Esophagus muscularis mucosa (tissue), 4 donors: Measurements from ENCODE around the gene TOX2. TPM values are rescaled to one million over a fixed set of nuclear protein-coding genes. Genes with fewer than 3 reads are reported as not detected.

Experiments used
- DNase-seq: peaks from one replicate; pipeline ENCODE4 v3.0.0-alpha.2; 2017; ENCODE audit errors: extremely low spot score
- H3K27ac ChIP-seq, 4 donors: fragments of 200-600 bp; sonication (generic); replicated peaks in 1 of 4; 1 replicate in 3 of 4; 2 replicates in 1 of 4; pipeline ENCODE4 v1.5.1; 2016 to 2019; ENCODE audit warnings: mild to moderate bottlenecking in 1 of 4
- H3K27me3 ChIP-seq, 4 donors: fragments of 200-600 bp; sonication (generic); one replicate each; pipeline versions ENCODE4 v1.5.1 to v1.6.0; 2016 to 2019
- H3K36me3 ChIP-seq, 4 donors: fragments of 200-600 bp; sonication (generic); one replicate each; pipeline ENCODE4 v1.5.1; 2016 to 2019
- H3K4me1 ChIP-seq, 4 donors: fragments of 200-600 bp; sonication (generic); one replicate each; pipeline ENCODE4 v1.5.1; 2016 to 2019
- H3K4me3 ChIP-seq, 4 donors: fragments of 200-600 bp; sonication (generic); 1 replicate in 2 of 4; 2 replicates in 2 of 4; pipeline ENCODE4 v1.5.1; 2016 to 2019; ENCODE audit warnings: mild to moderate bottlenecking in 4 of 4, moderate library complexity in 1 of 4
- H3K9me3 ChIP-seq, 4 donors: fragments of 200-600 bp; sonication (generic); 1 replicate in 3 of 4; 2 replicates in 1 of 4; pipeline ENCODE4 v1.5.1; 2016 to 2019
- CTCF ChIP-seq, 3 experiments: fragments of 200-600 bp in 2 of 3; fragments of 450-650 bp in 1 of 3; sonication (generic) in 2 of 3; IDR thresholded peaks; one replicate each; pipeline ENCODE4 v1.5.1; 2017 to 2019; ENCODE audit warnings: antibody characterized with exemption in 3 of 3, mild to moderate bottlenecking in 2 of 3, moderate library complexity in 1 of 3
- EP300 ChIP-seq: sonication (generic); formaldehyde crosslinking; IDR thresholded peaks from one replicate; pipeline ENCODE4 v1.6.1; 2017; ENCODE audit warnings: antibody characterized with exemption
- POLR2A ChIP-seq: fragments of 450-650 bp; IDR thresholded peaks from one replicate; pipeline ENCODE4 v1.6.1; 2017; ENCODE audit warnings: antibody characterized with exemption, moderate library complexity, mild to moderate bottlenecking, low read depth
- POLR2AphosphoS5 ChIP-seq, 2 donors: sonication (generic); formaldehyde crosslinking; IDR thresholded peaks; one replicate each; pipeline ENCODE4 v1.6.1; 2017; ENCODE audit warnings: antibody characterized with exemption in 2 of 2
- WGBS: methylation state at CpG from one replicate; pipeline ENCODE4 v1.1.5; 2018; 5-methylcytosine and 5-hydroxymethylcytosine counted together
- intact Hi-C: fragments of 100-400 bp; cut with DNase I; formaldehyde crosslinking; loops from one replicate; pipeline ENCODE4 v1.15.1; 2023
- total RNA-seq, 4 donors: library from RNA; depleted of rRNA; stranded (reverse); fragments of >200 nt; gene quantifications; one replicate each; pipeline versions ENCODE4 v1.1.0 to v1.2.1, GENCODE V29; 2016

Gene TOX2
- total RNA-seq, 4 donors from 2014 or later = 19.4 to 39.5 (median 32.8) TPM

GRCh38 chr20:44075950-44076232 is 161.2 kb downstream of the TOX2 start:
- H3K4me1 ChIP-seq = peaks cover 0 to 22% (median 10%) of the 10 kb centered on the region in 4 donors
- TF ChIP-seq POLR2A (no peak), CTCF (IDR thresholded peaks at IDR 0.05) (no peak), POLR2AphosphoS5 (IDR thresholded peaks at IDR 0.05) (no peak), EP300 (no peak)
- no peak overlapping the region for H3K4me3 ChIP-seq
- intact Hi-C loops = loop anchor here (10.0 kb wide), 1 partner anchor 231 kb away; no protein-coding TSS in a partner anchor
- WGBS = 94% methylated on average over 4 of the region's 5 CpGs
- H3K36me3 ChIP-seq = no peaks in the 10 kb centered on the region
- H3K27me3 ChIP-seq = no peaks in the 10 kb centered on the region
- H3K27ac ChIP-seq = no peak overlapping the region
- no peak for DNase-seq
- H3K9me3 ChIP-seq = no peaks in the 10 kb centered on the region

DNA sequence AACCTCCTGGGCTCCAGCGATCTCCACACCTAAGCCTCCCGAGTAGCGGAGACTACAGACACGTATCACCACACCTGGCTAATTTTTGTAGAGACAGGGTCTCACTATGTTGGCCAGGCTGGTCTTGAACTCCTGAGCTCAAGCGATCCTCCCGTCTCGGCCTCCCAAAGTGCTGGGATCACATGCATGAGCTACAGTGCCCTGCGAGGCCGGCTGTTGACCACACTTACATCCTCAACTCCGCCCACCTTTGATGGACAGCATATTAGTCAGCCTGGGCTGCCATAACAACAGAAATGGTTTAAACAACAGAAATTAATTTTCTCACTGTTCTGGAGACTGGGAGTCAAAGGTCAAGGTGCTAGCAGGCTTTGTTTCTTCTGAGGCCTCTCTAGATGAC is 164.6 kb downstream of the TOX2 start:
- H3K27me3 ChIP-seq = no peaks in the 10 kb centered on the region
- H3K9me3 ChIP-seq = no peaks in the 10 kb centered on the region
- peak; percentile 83 for DNase-seq
- no peak overlapping the region for H3K4me3 ChIP-seq
- TF ChIP-seq CTCF (IDR thresholded peaks at IDR 0.05) (no peak), EP300 (no peak), POLR2A (no peak), POLR2AphosphoS5 (IDR thresholded peaks at IDR 0.05) (no peak)
- H3K27ac ChIP-seq = peak overlapping the region in 1 of 4 donors; percentile 43
- H3K4me1 ChIP-seq = peaks cover 0 to 40% (median 25%) of the 10 kb centered on the region in 4 donors
- intact Hi-C loops = loop anchor here (10.0 kb wide), 1 partner anchor 234 kb away; no protein-coding TSS in a partner anchor
- 91% methylated on average over 8 of the region's 10 CpGs for WGBS
- no peaks in the 10 kb centered on the region for H3K36me3 ChIP-seq

DNA sequence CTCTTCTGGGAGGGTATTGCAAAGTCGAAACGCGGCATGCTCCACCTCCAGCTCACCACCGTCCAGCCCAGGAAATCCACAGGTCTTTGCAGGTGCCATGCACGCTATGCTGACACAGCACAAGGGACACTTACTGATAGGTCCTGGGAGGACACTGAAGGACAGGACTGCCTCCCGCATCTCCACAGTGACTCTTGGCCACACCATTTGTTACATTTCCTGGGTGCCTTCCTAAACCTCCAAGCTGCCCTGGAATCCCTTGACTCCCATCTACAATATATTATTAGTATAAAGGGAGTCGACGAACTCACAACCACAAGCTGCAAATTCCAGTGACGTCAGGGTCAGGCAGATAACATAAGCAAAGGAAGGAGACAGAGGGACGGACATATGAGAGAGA is 165.4 kb downstream of the TOX2 start:
- Histone ChIP-seq H3K27me3 (no peaks in the 10 kb centered on the region), H3K27ac (peak overlapping the region in 1 of 4 donors; percentile 43), H3K4me3 (no peak overlapping the region), H3K36me3 (no peaks in the 10 kb centered on the region), H3K9me3 (no peaks in the 10 kb centered on the region), H3K4me1 (peaks cover 0 to 33% (median 25%) of the 10 kb centered on the region in 4 donors)
- intact Hi-C loops = loop anchor here (1.0 to 5.0 kb wide), 2 partner anchors 331 to 633 kb away; no protein-coding TSS in a partner anchor
- peak; percentile 77 for DNase-seq
- WGBS = no CpG with 5 or more reads among the region's 10 CpGs
- TF ChIP-seq POLR2A (no peak), POLR2AphosphoS5 (IDR thresholded peaks at IDR 0.05) (no peak), CTCF (IDR thresholded peaks at IDR 0.05) (no peak), EP300 (no peak)

DNA sequence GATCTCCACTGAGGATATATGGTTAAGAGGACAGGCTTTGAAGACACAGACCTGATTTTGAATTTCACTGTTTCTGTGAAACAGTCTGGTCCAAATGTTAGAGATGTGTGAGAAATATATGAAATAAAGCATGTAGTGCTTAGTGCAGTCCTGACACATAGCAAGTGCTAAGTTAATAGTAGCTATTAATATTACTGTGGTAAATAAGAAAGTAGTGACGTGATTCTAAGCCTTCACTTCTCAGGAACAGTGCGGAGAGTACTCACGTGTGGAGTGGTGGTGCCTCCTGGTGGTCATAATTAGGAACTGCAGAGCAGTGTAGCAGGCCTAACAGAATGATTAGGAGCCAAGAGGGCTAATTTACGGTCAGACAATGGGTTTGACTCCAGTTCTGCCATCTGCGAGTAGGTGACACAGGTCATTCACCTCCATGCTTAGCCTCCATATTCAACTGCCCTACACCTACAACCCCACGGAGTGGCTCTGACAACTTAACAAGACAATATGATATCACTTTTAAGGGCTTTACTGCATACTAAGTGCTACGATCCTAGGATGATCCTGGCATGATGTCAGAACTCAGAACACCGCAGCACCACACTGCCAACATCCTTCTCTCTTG is 166.1 kb downstream of the TOX2 start:
- DNase-seq = peak; percentile 92
- Histone ChIP-seq H3K27me3 (no peaks in the 10 kb centered on the region), H3K36me3 (no peaks in the 10 kb centered on the region), H3K27ac (peak overlapping the region in 1 of 4 donors; percentile 44), H3K9me3 (no peaks in the 10 kb centered on the region), H3K4me1 (peaks cover 0 to 33% (median 25%) of the 10 kb centered on the region in 4 donors), H3K4me3 (no peak overlapping the region)
- WGBS = 11% methylated on average over 8 of the region's 8 CpGs
- intact Hi-C loops = loop anchor here (1.0 to 5.0 kb wide), 2 partner anchors 331 to 633 kb away; no protein-coding TSS in a partner anchor
- TF ChIP-seq CTCF (IDR thresholded peaks at IDR 0.05) (peak in 2 of 3 experiments; percentile 100), POLR2AphosphoS5 (IDR thresholded peaks at IDR 0.05) (peak; percentile 27 to 63), POLR2A (no peak), EP300 (no peak)
